Right lobe of liver (tissue), 6 donors: ENCODE measurements around the gene CFAP61. TPM values are rescaled to one million over a fixed set of nuclear protein-coding genes. Genes with fewer than 3 reads are reported as not detected.
A peak's percentile ranks its signal among the peaks of the same experiment; 100 is the strongest.

ENCODE experiments used
- ATAC-seq, 4 donors: fragments of 200-7000 bp; cut with Tn5 transposase; one replicate each; pipeline ENCODE4 v1.9.1; 2020; ENCODE audit warnings: mild to moderate bottlenecking in 4 of 4, moderate library complexity in 4 of 4
- DNase-seq, 3 donors: peaks; one replicate each; pipeline ENCODE4 v3.0.0-alpha.2; 2020
- H3K27ac ChIP-seq, 3 donors: fragments of 200-600 bp; one replicate each; pipeline ENCODE4 v1.8.0; 2022
- H3K27me3 ChIP-seq, 2 donors: fragments of 200-600 bp; one replicate each; pipeline ENCODE4 v1.8.0; 2022
- H3K36me3 ChIP-seq, 4 donors: fragments of 200-600 bp; sonication (generic) in 1 of 4; one replicate each; pipeline versions ENCODE4 v1.5.1 to v1.8.0; 2017 to 2022; ENCODE audit warnings: control low read depth in 1 of 4
- H3K4me1 ChIP-seq, 4 donors: fragments of 200-600 bp; sonication (generic) in 1 of 4; one replicate each; pipeline versions ENCODE4 v1.5.1 to v1.8.0; 2017 to 2022; ENCODE audit warnings: control low read depth in 1 of 4
- H3K4me3 ChIP-seq, 3 donors: fragments of 200-600 bp; one replicate each; pipeline ENCODE4 v1.8.0; 2022
- H3K9me3 ChIP-seq, 4 donors: fragments of 200-600 bp; sonication (generic) in 1 of 4; one replicate each; pipeline versions ENCODE4 v1.5.1 to v1.8.0; 2017 to 2022; ENCODE audit warnings: control low read depth in 1 of 4
- POLR2A ChIP-seq: fragments of 450-650 bp; IDR thresholded peaks from one replicate; pipeline ENCODE4 v1.6.1; 2017; ENCODE audit warnings: antibody characterized with exemption, mild to moderate bottlenecking
- WGBS: methylation state at CpG from one replicate; pipeline ENCODE4 v1.1.6; 2018; ENCODE audit warnings: low coverage, low lambda C conversion rate; ENCODE audit not compliant: insufficient coverage; ENCODE audit errors: missing lambda C conversion rate; 5-methylcytosine and 5-hydroxymethylcytosine counted together
- intact Hi-C, 2 donors: fragments of 100-400 bp; cut with DNase I; formaldehyde crosslinking; loops; one replicate each; pipeline versions ENCODE4 v1.11.2 to v1.14.1; 2022
- total RNA-seq, 6 experiments: library from RNA; depleted of rRNA in 2 of 6; stranded (reverse); fragments of >200 nt in 2 of 6; fragmentation: NEBNext Ultra II Directional in 3 of 6; extraction: Animal tissue kit (Norgen Biotek cat#: 25700) in 3 of 6; gene quantifications; one replicate each; pipeline versions ENCODE4 v1.1.0 to v1.2.4, GENCODE V29; 2016 to 2023
- TF ChIP-seq, protein P1 (sequence below), 4 donors: fragments of 200-600 bp in 3 of 4; fragments of 450-650 bp in 1 of 4; IDR thresholded peaks; one replicate each; pipeline versions ENCODE4 v1.5.1 to v1.8.0; 2016 to 2022; ENCODE audit warnings: antibody characterized with exemption in 4 of 4, mild to moderate bottlenecking in 2 of 4
- donor health status: DM: no; HTN: yes; CAD: no.
- donor health status: DM: no; HTN: no; CAD: no.
- donor health status: DM: no; HTN: no; CAD: no.
- donor health status: DM: no; HTN: yes; CAD: no.
- donor health status: DM: no; HTN: yes; CAD: no.

The CFAP61 gene
- total RNA-seq, 6 experiments from 2014 or later: not detected

DNA sequence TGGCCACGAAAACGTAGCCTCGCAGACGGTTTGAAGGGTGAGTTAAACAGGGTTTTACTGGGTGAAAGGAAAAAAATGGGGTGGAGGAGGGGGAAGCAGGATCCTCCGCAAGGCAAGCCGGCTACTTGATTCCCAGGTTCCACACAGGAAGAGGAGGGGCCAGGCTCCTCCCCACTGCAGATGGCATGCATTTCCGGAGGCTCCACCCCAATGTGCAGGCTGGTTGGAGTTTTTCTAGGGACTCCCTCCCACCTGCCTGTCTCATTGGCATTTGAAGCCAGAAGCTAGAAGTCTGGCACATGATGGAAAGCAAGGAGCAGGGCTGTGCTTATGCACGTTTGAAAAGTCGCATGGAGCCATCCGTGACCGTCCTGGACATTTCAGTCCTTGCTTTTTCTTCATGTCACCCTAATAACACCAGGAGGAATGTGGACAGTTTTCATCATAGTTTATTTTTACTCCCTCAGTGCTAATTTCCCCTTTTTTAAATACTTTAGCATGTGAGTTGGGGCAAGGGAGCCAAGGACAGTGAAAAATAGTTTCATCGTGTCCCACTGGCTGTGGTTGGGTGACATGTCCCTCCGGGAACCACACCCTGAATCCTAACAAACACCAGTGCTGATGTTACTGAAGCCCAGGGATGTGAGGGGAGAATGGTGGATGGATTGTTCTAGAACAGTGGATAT lies 215.5 kb downstream of the CFAP61 start:
- TF ChIP-seq, protein P1, sequence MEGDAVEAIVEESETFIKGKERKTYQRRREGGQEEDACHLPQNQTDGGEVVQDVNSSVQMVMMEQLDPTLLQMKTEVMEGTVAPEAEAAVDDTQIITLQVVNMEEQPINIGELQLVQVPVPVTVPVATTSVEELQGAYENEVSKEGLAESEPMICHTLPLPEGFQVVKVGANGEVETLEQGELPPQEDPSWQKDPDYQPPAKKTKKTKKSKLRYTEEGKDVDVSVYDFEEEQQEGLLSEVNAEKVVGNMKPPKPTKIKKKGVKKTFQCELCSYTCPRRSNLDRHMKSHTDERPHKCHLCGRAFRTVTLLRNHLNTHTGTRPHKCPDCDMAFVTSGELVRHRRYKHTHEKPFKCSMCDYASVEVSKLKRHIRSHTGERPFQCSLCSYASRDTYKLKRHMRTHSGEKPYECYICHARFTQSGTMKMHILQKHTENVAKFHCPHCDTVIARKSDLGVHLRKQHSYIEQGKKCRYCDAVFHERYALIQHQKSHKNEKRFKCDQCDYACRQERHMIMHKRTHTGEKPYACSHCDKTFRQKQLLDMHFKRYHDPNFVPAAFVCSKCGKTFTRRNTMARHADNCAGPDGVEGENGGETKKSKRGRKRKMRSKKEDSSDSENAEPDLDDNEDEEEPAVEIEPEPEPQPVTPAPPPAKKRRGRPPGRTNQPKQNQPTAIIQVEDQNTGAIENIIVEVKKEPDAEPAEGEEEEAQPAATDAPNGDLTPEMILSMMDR (IDR thresholded peaks at IDR 0.05): no peak
- no peak for TF ChIP-seq POLR2A
- H3K27me3 ChIP-seq: no peaks in the 10 kb centered on the region
- H3K9me3 ChIP-seq: no peaks in the 10 kb centered on the region
- no peak overlapping the region for H3K4me3 ChIP-seq
- DNase-seq (no peak), ATAC-seq (peak in 1 of 4 donors; percentile 22)
- H3K36me3 ChIP-seq: no peaks in the 10 kb centered on the region
- H3K4me1 ChIP-seq: no peaks in the 10 kb centered on the region
- WGBS: 60% methylated on average over 13 of the region's 13 CpGs
- H3K27ac ChIP-seq: no peak overlapping the region
- intact Hi-C loops: no loop called here

DNA sequence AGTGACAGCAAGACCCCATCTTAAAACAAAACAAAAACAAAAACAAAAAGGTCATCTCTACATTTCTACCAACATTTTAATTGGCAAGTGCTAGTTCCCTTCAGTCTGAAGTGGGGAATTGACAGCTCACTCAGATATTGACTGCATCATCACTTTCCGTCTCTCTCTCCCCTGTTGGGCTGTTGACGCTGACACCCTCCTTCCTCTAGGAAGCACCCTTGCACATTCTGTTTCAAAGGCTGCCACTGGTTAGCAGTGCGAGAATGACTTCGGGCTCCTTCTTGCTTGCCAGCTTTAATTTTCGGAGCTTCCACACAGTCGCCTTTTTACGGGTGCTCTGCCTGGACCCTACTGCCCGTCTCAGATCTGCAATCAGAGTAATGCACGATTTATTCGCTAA lies 218.9 kb downstream of the CFAP61 start:
- ATAC-seq (peak in 3 of 4 donors; percentile 26 to 42 (median 37)), DNase-seq (no peak)
- TF ChIP-seq POLR2A: no peak
- TF ChIP-seq, protein P1 (IDR thresholded peaks at IDR 0.05): no peak
- no peak overlapping the region for H3K27ac ChIP-seq
- 72% methylated on average over 10 of the region's 10 CpGs for WGBS
- intact Hi-C loops: no loop called here
- H3K27me3 ChIP-seq: no peaks in the 10 kb centered on the region
- no peak overlapping the region for H3K4me3 ChIP-seq
- no peaks in the 10 kb centered on the region for H3K36me3 ChIP-seq
- H3K9me3 ChIP-seq: no peaks in the 10 kb centered on the region
- H3K4me1 ChIP-seq: no peaks in the 10 kb centered on the region

DNA sequence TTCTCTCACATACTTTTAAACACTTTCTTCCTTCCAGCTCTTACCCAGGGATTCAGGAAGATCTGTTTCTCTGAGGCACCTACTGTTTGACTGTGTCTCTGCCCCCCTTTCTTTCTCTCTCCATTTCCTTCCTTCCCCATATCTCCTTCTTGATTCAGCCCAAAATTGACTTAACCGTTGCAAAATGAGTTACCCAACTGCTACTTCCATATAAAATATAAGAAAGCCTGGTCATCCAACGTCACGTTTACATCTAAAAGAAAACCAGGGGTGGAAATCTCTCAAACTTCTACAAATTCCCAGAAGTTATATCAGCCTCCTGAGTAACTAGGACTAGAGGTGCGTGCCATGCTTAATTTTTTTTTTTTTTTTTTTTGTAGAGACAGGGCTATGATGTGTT lies 220.4 kb downstream of the CFAP61 start:
- no peak for ATAC-seq
- H3K27ac ChIP-seq: no peak overlapping the region
- 61% methylated on average over 4 of the region's 4 CpGs for WGBS

DNA sequence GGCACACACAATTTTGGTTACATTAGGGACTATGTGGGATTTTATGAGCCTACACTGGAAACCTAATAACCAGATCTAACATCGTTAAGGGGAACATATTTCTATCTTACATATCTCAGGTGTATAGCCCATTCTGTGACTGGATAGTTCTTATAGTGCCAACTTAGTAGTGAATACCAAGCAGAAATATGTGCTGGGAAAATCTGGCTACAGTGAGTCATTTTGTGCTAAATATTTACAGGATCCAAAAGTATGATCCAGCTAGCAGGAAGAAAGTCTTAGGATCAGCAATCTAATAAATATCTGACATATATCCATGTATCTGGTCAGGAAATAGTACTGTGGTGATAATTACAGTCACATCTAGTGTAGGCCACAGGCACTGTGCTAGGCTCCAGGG lies 221.0 kb downstream of the CFAP61 start:
- intact Hi-C loops: no loop called here
- Histone ChIP-seq H3K27me3 (no peaks in the 10 kb centered on the region), H3K27ac (no peak overlapping the region), H3K9me3 (no peaks in the 10 kb centered on the region), H3K36me3 (no peaks in the 10 kb centered on the region), H3K4me3 (no peak overlapping the region), H3K4me1 (no peaks in the 10 kb centered on the region)
- DNase-seq (no peak), ATAC-seq (no peak)
- 100% methylated on average over 1 of the region's 1 CpG for WGBS
- TF ChIP-seq, protein P1 (IDR thresholded peaks at IDR 0.05): no peak
- no peak for TF ChIP-seq POLR2A

More for the DNA sequence above, 220.4 kb downstream of the CFAP61 start:
- intact Hi-C loops: no loop called here
- H3K4me1 ChIP-seq: no peaks in the 10 kb centered on the region
- DNase-seq: no peak
- no peaks in the 10 kb centered on the region for H3K9me3 ChIP-seq
- H3K36me3 ChIP-seq: no peaks in the 10 kb centered on the region
- no peaks in the 10 kb centered on the region for H3K27me3 ChIP-seq
- no peak overlapping the region for H3K4me3 ChIP-seq
- TF ChIP-seq, protein P1 (IDR thresholded peaks at IDR 0.05): no peak
- no peak for TF ChIP-seq POLR2A
